ENCODE data around the gene GPHN. TPM values are rescaled to one million over a fixed set of nuclear protein-coding genes. Genes with fewer than 3 reads are reported as not detected.

Gene GPHN
- total and polyA plus RNA-seq, 10 of the 15 experiments (the other 5 are each of a cell fraction or from before 2014, with no cell fraction given) = 22.3 to 48.8 (median 33.1) TPM

GRCh38 chr14:66850258-66850888 lies 342.4 kb downstream of the GPHN start (continued):
- no peak for TF ChIP-seq SKIL (IDR thresholded peaks at IDR 0.05; ENCODE audit: low read depth, poor library complexity, severe bottlenecking)
- no peak for TF ChIP-seq PAX8 (IDR thresholded peaks at IDR 0.05)

GRCh38 chr14:66853311-66853710 lies 345.4 kb downstream of the GPHN start:
- 26% methylated on average over 3 of the region's 3 CpGs for WGBS (ENCODE audit: insufficient coverage, insufficient replicate concordance, low lambda C conversion rate, missing lambda C conversion rate)
- CTCF ChIA-PET = interaction anchor here (0.8 to 1.2 kb wide), 2 partner anchors 24 to 95 kb away, joined by 3 read pairs; no protein-coding TSS in a partner anchor
- H3K9ac ChIP-seq (ENCODE audit: control insufficient read depth, insufficient read depth, low read length) = no peak overlapping the region
- no peak overlapping the region for H2AFZ ChIP-seq (ENCODE audit: control insufficient read depth, low read depth, low read length)
- H3K27me3 ChIP-seq (replicated peaks in 1 of 2; ENCODE audit: control insufficient read depth in 2 of 2, insufficient read depth in 2 of 2, low read length in 1 of 2) = no peaks in the 10 kb centered on the region
- peaks cover 7% of the 10 kb centered on the region; the same call in 2 of the 3 replicates for H3K9me3 ChIP-seq (replicated peaks; ENCODE audit: control insufficient read depth, insufficient read depth, low read length)
- no peak for FAIRE-seq
- RAD21 ChIA-PET (ENCODE audit: unreplicated experiment) = no interaction called here
- intact Hi-C loops (cut with micrococcal nuclease; ENCODE audit: unreplicated experiment) = no loop called here
- ATAC-seq = no peak
- no peak overlapping the region for H3K4me2 ChIP-seq (ENCODE audit: control insufficient read depth, insufficient read depth)
- POLR2A ChIA-PET = interaction anchor here (0.6 kb wide), 1 partner anchor 145 kb away, joined by 3 read pairs; no protein-coding TSS in a partner anchor
- DNase-seq (ENCODE audit: low read depth, low spot score) = no peak
- no peaks in the 10 kb centered on the region for H3K79me2 ChIP-seq (ENCODE audit: control insufficient read depth, insufficient read depth, low read length)
- H3K36me3 ChIP-seq (ENCODE audit: control insufficient read depth in 2 of 2, insufficient read depth in 2 of 2, low read length in 1 of 2) = no peaks in the 10 kb centered on the region
- no peaks in the 10 kb centered on the region for H4K20me1 ChIP-seq (ENCODE audit: control insufficient read depth, insufficient read depth)
- in situ Hi-C loops (cut with MboI) = no loop called here
- no peak overlapping the region for H3K27ac ChIP-seq (ENCODE audit: control insufficient read depth, insufficient read depth)
- SMC1A ChIA-PET (ENCODE audit: uncharacterized antibody, unreplicated experiment) = no interaction called here
- H3K4me1 ChIP-seq (ENCODE audit: control insufficient read depth, insufficient read depth, low read length) = no peaks in the 10 kb centered on the region
- no peak overlapping the region for H3K4me3 ChIP-seq
- no TSS peak for BruUV-seq (replicated peaks)
- TF ChIP-seq ELK1 (IDR thresholded peaks at IDR 0.05; ENCODE audit: low read depth, low read length) = no peak
- no peak for TF ChIP-seq CHD4 (IDR thresholded peaks at IDR 0.05)
- no peak for TF ChIP-seq NFIC (IDR thresholded peaks at IDR 0.05; ENCODE audit: low read depth, low read length)
- no peak for TF ChIP-seq POU2F2 (IDR thresholded peaks at IDR 0.05; ENCODE audit: borderline replicate concordance, low read depth, low read length)
- no peak for TF ChIP-seq PBX3 (IDR thresholded peaks at IDR 0.05; ENCODE audit: insufficient replicate concordance, low read depth, low read length)
- no peak for TF ChIP-seq ZNF217 (IDR thresholded peaks at IDR 0.05)
- no peak for TF ChIP-seq YBX1 (IDR thresholded peaks at IDR 0.05)
- no peak for TF ChIP-seq FOS (IDR thresholded peaks at IDR 0.05; ENCODE audit: borderline replicate concordance, extremely low read depth, insufficient read length)
- no peak for TF ChIP-seq ZBTB33 (IDR thresholded peaks at IDR 0.05)
- no peak for TF ChIP-seq HDAC6 (IDR thresholded peaks at IDR 0.05; ENCODE audit: unreplicated experiment)
- TF ChIP-seq RUNX3 (IDR thresholded peaks at IDR 0.05; ENCODE audit: low read length) = no peak
- no peak for TF ChIP-seq SPI1 (IDR thresholded peaks at IDR 0.05; ENCODE audit: borderline replicate concordance, insufficient read depth, low read depth, low read length)
- no peak for TF ChIP-seq BHLHE40 (IDR thresholded peaks at IDR 0.05; ENCODE audit: borderline replicate concordance in 1 of 2, low read depth in 2 of 2, low read length in 1 of 2)
- TF ChIP-seq SUPT20H (IDR thresholded peaks at IDR 0.05; ENCODE audit: borderline replicate concordance, control insufficient read depth, low read depth, low read length) = no peak
- no peak for TF ChIP-seq JUNB (IDR thresholded peaks at IDR 0.05)
